AG09319 (cell line): Measurements from ENCODE around the gene DCHS1.
A peak's percentile ranks its signal among the peaks of the same experiment; 100 is the strongest.

Experiments
- DNase-seq: peaks from one replicate; pipeline ENCODE4 v3.0.0-alpha.2; 2010; ENCODE audit warnings: low read depth; ENCODE audit errors: extremely low read depth
- TF ChIP-seq, protein P1 (sequence below): IDR thresholded peaks from 2 replicates; pipeline ENCODE4 v1.5.1; 2011; ENCODE audit warnings: low read depth, mild to moderate bottlenecking, inconsistent platforms, low read length, moderate library complexity

DCHS1 gene

DNA sequence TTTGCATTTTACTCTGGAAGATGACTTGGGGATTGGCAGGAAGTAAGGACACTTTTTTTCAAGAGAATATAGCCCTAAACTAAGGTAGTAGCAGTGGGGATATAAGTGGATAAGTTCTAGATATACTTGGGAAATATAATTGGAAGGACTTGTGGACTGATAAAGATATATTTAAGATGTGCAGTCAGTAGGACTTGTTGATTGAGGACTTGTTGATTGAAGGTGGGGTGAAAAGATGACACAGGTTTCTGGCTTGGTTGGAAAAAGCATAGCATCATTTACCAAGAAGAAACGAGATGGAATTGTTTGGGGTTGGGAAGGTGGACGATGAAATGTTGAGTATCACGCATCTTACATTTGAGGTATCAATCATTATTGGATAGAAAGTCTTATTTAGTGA is 42.1 kb downstream of the DCHS1 start:
- TF ChIP-seq, protein P1, sequence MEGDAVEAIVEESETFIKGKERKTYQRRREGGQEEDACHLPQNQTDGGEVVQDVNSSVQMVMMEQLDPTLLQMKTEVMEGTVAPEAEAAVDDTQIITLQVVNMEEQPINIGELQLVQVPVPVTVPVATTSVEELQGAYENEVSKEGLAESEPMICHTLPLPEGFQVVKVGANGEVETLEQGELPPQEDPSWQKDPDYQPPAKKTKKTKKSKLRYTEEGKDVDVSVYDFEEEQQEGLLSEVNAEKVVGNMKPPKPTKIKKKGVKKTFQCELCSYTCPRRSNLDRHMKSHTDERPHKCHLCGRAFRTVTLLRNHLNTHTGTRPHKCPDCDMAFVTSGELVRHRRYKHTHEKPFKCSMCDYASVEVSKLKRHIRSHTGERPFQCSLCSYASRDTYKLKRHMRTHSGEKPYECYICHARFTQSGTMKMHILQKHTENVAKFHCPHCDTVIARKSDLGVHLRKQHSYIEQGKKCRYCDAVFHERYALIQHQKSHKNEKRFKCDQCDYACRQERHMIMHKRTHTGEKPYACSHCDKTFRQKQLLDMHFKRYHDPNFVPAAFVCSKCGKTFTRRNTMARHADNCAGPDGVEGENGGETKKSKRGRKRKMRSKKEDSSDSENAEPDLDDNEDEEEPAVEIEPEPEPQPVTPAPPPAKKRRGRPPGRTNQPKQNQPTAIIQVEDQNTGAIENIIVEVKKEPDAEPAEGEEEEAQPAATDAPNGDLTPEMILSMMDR, result no peak
- no peak for DNase-seq

DNA sequence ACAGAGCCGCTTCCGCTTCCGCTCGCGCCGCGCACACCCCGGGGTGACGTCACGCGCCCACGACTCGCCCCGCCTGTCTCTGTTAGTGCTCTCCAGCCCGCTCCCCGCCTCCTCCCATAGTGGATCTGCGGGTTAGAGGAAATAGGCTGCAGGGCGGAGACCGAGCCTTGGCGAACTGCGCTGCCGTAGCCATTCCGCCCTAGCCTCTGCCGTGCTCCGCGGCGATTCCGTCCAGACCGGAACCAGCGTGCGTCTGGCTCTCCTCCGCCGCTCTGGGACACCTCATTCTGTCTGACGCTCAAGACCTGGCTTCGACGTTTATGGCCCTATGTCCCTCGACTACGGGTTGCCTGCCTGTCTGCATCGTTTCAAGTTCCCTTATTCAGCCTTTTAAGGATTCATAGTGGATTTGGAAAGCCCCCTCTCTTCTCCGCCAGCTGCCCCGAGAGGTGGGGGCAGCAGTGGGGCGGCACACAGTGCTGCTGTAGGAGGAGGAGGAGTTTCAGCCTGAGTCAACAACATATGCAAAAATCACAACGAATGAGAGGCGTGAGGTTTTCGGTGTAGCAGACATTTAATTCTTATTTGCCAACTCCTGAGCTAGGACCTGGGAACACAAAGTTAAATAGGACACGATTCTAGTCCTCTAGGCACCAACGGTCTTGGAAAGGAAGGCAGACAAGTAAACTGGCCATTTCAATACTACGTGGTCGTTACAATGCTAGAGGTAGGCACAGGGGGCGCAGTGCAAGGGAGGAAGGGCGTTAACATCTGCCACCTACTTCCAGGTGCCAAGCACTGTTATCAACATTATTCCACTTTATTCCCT is 43.2 kb downstream of the DCHS1 start, which contains the start of gene TAF10:
Gene TAF10, minus strand, starts transcription at position 4 of the 829 bp plus-strand sequence. CDS start 27 bp downstream, outside the sequence.
- peak; percentile 91 for DNase-seq

DNA sequence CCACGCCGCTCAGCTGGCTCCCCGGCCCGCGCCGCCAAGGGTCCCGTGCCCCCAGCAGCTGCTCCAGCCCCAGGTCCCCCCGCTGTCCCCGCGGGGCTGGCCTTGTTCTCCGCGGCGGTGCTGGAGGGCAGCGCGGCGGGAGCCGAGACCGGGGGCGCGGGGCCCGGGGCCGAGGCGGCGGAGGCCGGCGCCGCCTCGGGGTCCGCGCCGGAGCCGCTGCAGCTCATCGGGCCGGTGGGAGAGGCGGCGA is 43.7 kb downstream of the DCHS1 start:
- TF ChIP-seq, protein P1, result no peak
- DNase-seq, result no peak

More for the DNA sequence above, 43.2 kb downstream of the DCHS1 start, which contains the start of gene TAF10:
- TF ChIP-seq, protein P1, result peak; percentile 48

- DNase-seq, result no peak
- TF ChIP-seq, protein P1, result no peak
These were observed 44.3 kb downstream of the DCHS1 start for GRCh38 chr11:6611092-6611962.

DNA sequence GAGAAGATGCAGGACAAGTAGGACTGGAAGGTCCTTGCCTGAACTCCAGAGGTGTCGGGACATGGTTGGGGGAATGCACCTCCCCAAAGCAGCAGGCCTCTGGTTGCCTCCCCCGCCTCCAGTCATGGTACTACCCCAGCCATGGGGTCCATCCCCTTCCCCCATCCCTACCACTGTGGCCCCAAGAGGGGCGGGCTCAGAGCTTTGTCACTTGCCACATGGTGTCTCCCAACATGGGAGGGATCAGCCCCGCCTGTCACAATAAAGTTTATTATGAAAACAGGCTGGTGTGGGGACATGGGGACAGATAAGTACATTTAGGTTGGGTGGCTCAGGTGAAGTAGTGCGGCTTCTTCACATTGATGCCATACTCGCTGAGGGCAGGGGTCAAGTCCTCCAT is 45.0 kb downstream of the DCHS1 start:
- DNase-seq, result no peak
- TF ChIP-seq, protein P1, result no peak

DNA sequence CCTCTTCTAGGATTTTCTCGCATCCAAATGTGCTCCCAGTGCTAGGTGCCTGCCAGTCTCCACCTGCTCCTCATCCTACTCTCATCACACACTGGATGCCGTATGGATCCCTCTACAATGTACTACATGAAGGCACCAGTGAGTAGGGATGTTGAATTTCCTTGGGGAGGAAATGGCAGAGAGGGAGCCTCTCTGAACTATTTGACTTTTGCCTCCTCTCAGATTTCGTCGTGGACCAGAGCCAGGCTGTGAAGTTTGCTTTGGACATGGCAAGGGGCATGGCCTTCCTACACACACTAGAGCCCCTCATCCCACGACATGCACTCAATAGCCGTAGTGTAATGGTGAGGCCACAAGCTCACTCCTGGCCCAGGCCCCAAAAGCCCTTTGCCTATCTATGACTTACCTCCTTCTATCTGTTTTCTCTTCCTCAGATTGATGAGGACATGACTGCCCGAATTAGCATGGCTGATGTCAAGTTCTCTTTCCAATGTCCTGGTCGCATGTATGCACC is 46.0 kb downstream of the DCHS1 start:
- TF ChIP-seq, protein P1, result no peak
- no peak for DNase-seq
